ENCODE data around the gene DCAF8. TPM values are rescaled to one million over a fixed set of nuclear protein-coding genes. Genes with fewer than 3 reads are reported as not detected.
A peak's percentile ranks its signal among the peaks of the same experiment; 100 is the strongest.

DCAF8 gene
- total and polyA plus RNA-seq, 2 donors (not counting 3 experiments of a cell fraction or from before 2014, with no cell fraction given), result 85.5 to 106 TPM

GRCh38 chr1:160239582-160240299, 22.6 kb downstream of the DCAF8 start:
- CTCF ChIA-PET, result interaction anchor here (1.1 to 2.9 kb wide), 6 partner anchors 8 to 52 kb away, joined by 3 to 18 read pairs (median 5); no protein-coding TSS in a partner anchor

GRCh38 chr1:160238408-160238807, 23.9 kb downstream of the DCAF8 start:
- Histone ChIP-seq H3K27ac (ENCODE audit: insufficient read depth, low read depth, low read length) (no peak overlapping the region), H3K36me3 (ENCODE audit: control insufficient read depth in 2 of 2, extremely low read depth in 1 of 2, insufficient read depth in 2 of 2, low read length in 2 of 2) (peaks cover 13 to 14% of the 10 kb centered on the region in 2 experiments), H2AFZ (ENCODE audit: low read depth, low read length) (no peak overlapping the region), H3K9me1 (replicated peaks; ENCODE audit: control insufficient read depth, extremely low read depth, insufficient read depth, low read length) (no peaks in the 10 kb centered on the region), H3K27me3 (ENCODE audit: control insufficient read depth in 2 of 2, insufficient read depth in 2 of 2, low read length in 2 of 2) (no peaks in the 10 kb centered on the region), H3K4me3 (replicated peaks in 1 of 3; ENCODE audit: insufficient read depth in 1 of 3, low read depth in 1 of 3, low read length in 3 of 3) (no peak overlapping the region), H3K9ac (replicated peaks; ENCODE audit: extremely low read depth, insufficient read depth, low read length) (no peak overlapping the region), H3K4me2 (ENCODE audit: insufficient read depth, low read length) (no peak overlapping the region), H3K9me3 (replicated peaks; ENCODE audit: control insufficient read depth, insufficient read depth, low read length) (no peaks in the 10 kb centered on the region), H3K4me1 (ENCODE audit: control insufficient read depth, extremely low read depth, insufficient read depth, low read length) (no peaks in the 10 kb centered on the region), H4K20me1 (replicated peaks; ENCODE audit: control insufficient read depth, extremely low read depth, insufficient read depth, low read length) (no peaks in the 10 kb centered on the region), H3K79me2 (ENCODE audit: control insufficient read depth, insufficient read depth, low read length) (no peaks in the 10 kb centered on the region)
- no TSS peak for BruUV-seq (replicated peaks)
- dilution Hi-C loops (cut with MboI; ENCODE audit: extremely low pct_ligation_motif_present, low sequenced_read_pairs) (no loop called here), intact Hi-C loops (cut with micrococcal nuclease) (no loop called here)
- ChIA-PET CTCF (interaction anchor here (1.1 to 2.9 kb wide), 5 partner anchors 10 to 53 kb away, joined by 3 to 18 read pairs (median 6); no protein-coding TSS in a partner anchor), POLR2A (no interaction called here)
- FAIRE-seq, result no peak
- no peak for TF ChIP-seq GATA2 (IDR thresholded peaks at IDR 0.05; ENCODE audit: insufficient read depth, insufficient read length, low read depth, low read length)
- no peak for TF ChIP-seq FOS (IDR thresholded peaks at IDR 0.05; ENCODE audit: borderline replicate concordance, insufficient read depth, low read length)
- DNase-seq (ENCODE audit: low read depth, low spot score), result no peak

More at GRCh38 chr1:160239582-160240299, 22.6 kb downstream of the DCAF8 start:
- TF ChIP-seq JUN (IDR thresholded peaks at IDR 0.05; ENCODE audit: borderline replicate concordance, insufficient read depth, insufficient read length, low read depth), result no peak
- H4K20me1 ChIP-seq (replicated peaks; ENCODE audit: control insufficient read depth, extremely low read depth, insufficient read depth, low read length), result no peaks in the 10 kb centered on the region
- POLR2A ChIA-PET, result no interaction called here
- dilution Hi-C loops (cut with MboI; ENCODE audit: extremely low pct_ligation_motif_present, low sequenced_read_pairs), result no loop called here
- BruUV-seq (replicated peaks), result TSS peak; percentile 47
- H3K4me3 ChIP-seq (replicated peaks in 1 of 3; ENCODE audit: insufficient read depth in 1 of 3, low read depth in 1 of 3, low read length in 3 of 3), result no peak overlapping the region
- no peaks in the 10 kb centered on the region for H3K4me1 ChIP-seq (ENCODE audit: control insufficient read depth, extremely low read depth, insufficient read depth, low read length)
- H3K27ac ChIP-seq (ENCODE audit: insufficient read depth, low read depth, low read length), result no peak overlapping the region
- no peak overlapping the region for H2AFZ ChIP-seq (ENCODE audit: low read depth, low read length)
- H3K27me3 ChIP-seq (ENCODE audit: control insufficient read depth in 2 of 2, insufficient read depth in 2 of 2, low read length in 2 of 2), result no peaks in the 10 kb centered on the region
- no peak overlapping the region for H3K9ac ChIP-seq (replicated peaks; ENCODE audit: extremely low read depth, insufficient read depth, low read length)
- peaks cover 13 to 14% of the 10 kb centered on the region in 2 experiments for H3K36me3 ChIP-seq (ENCODE audit: control insufficient read depth in 2 of 2, extremely low read depth in 1 of 2, insufficient read depth in 2 of 2, low read length in 2 of 2)
- H3K9me1 ChIP-seq (replicated peaks; ENCODE audit: control insufficient read depth, extremely low read depth, insufficient read depth, low read length), result no peaks in the 10 kb centered on the region
- no peak for FAIRE-seq
- peaks cover under 1% of the 10 kb centered on the region for H3K79me2 ChIP-seq (ENCODE audit: control insufficient read depth, insufficient read depth, low read length)
- DNase-seq (ENCODE audit: low read depth, low spot score), result no peak
- intact Hi-C loops (cut with micrococcal nuclease), result no loop called here
- H3K4me2 ChIP-seq (ENCODE audit: insufficient read depth, low read length), result no peak overlapping the region
- H3K9me3 ChIP-seq (replicated peaks; ENCODE audit: control insufficient read depth, insufficient read depth, low read length), result no peaks in the 10 kb centered on the region

Data from endothelial cell of umbilical vein (primary cell).